Adipose tissue (tissue), 3 donors: ENCODE measurements around the gene GPR26. TPM values are rescaled to one million over a fixed set of nuclear protein-coding genes. Genes with fewer than 3 reads are reported as not detected.

ENCODE experiments used
- H3K27ac ChIP-seq: one replicate; pipeline ENCODE4 v1.5.1; 2013; ENCODE audit warnings: low read depth, low read length
- WGBS, 3 donors: extraction: QIAGEN DNeasy Blood & Tissue Kit; methylation state at CpG; one replicate each; pipeline ENCODE4 v1.1.7; 2013; 5-methylcytosine and 5-hydroxymethylcytosine counted together
- polyA plus RNA-seq, 3 donors: library from polyadenylated mRNA; stranded (reverse); fragments of 200-250 nt; gene quantifications; one replicate each; pipeline ENCODE4 v1.2.3, GENCODE V29; 2013
- donor health status: healthy with polysubstance abuse.
- donor health status: Bipolar disorder and iron deficiency.
- donor health status: healthy.

The GPR26 gene
- polyA plus RNA-seq, 3 donors = under 0.01 TPM; not detected in 2

- no peak overlapping the region for H3K27ac ChIP-seq
- WGBS, 3 donors = 57 to 67% (median 66%) methylated on average over 10 of the region's 10 CpGs
Observed at GRCh38 chr10:123742751-123743440, 76.7 kb downstream of the GPR26 start.

- no peak overlapping the region for H3K27ac ChIP-seq
- WGBS, 3 donors = 51 to 59% (median 51%) methylated on average over 13 of the region's 13 CpGs
Observed at GRCh38 chr10:123743441-123744223, 77.5 kb downstream of the GPR26 start.

GRCh38 chr10:123744224-123744536 is 78.0 kb downstream of the GPR26 start:
- H3K27ac ChIP-seq = no peak overlapping the region
- 63 to 78% (median 75%) methylated on average over 6 of the region's 6 CpGs for WGBS, 3 donors

Other genes starting within 250 kb of the GPR26 start
- gene CPXM2, start 225.5 kb downstream of the GPR26 start, polyA plus RNA-seq = 10 to 100 TPM in 1 of 3 donors, 1 to 10 TPM in 1, under 1 TPM in 1; 0.82 to 11.6 (median 4.7) TPM